KOPT-K1 (cell line): ENCODE measurements around the gene UBTD1.
A peak's percentile ranks its signal among the peaks of the same experiment; 100 is the strongest.

ENCODE experiments used
- H3K27ac ChIP-seq: fragments of 200-600 bp; sonication (generic); 2 replicates; pipeline ENCODE4 v1.5.1; 2016; ENCODE audit warnings: antibody characterized with exemption, mild to moderate bottlenecking, low read depth, low read length; ENCODE audit not compliant: poor library complexity, severe bottlenecking
- H3K36me3 ChIP-seq: fragments of 200-600 bp; sonication (generic); 2 replicates; pipeline ENCODE4 v1.5.1; 2017; ENCODE audit warnings: antibody characterized with exemption, mild to moderate bottlenecking, low read length, moderate library complexity; ENCODE audit not compliant: insufficient read depth
- H3K9me3 ChIP-seq: fragments of 200-600 bp; sonication (generic); 2 replicates; pipeline ENCODE4 v1.5.1; 2017; ENCODE audit warnings: antibody characterized with exemption, low read length, mild to moderate bottlenecking; ENCODE audit not compliant: insufficient read depth, poor library complexity, severe bottlenecking

UBTD1 gene

GRCh38 chr10:97498076-97498840 is 466 bp upstream of the UBTD1 start, which contains the start of gene MMS19:
TSS of gene MMS19 (minus strand) at chr10:97498422. CDS start at chr10:97498384, 38 bp downstream.
- no peaks in the 10 kb centered on the region for H3K9me3 ChIP-seq

DNA sequence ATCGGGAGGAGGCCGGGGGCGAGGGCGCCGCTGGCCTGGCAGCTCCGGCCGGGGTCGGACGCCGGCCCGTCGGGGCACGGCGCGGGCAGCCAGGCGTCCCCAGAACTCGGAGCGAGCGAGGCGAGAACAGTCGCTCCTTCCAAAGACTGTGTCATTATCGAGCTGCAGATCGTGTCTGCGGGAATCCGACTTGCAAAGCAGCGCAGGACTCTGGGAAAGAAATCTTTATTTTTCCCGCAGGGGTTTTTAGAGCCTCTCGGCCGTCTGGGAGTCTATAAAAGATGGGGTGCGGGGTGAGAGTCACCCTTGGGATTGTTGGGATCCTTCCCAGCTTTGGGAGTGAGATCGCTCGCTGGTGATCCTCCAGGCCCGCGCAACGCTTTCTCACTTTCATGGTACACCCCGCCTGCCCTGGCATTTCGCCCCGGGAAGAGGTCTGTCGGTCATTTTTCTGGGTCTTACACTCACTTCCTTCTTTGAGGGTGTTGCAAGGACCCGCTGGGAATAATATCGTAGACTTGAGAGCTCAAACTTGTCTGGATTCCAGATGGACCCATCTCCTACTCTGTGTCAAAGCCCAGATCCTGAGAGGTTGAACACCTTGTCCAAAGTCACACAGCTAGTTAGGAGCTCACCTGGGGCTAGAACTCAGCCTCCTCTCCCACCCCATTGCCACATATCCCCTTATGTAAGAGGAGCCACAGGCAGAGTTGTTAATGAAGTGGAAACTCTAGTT is 1.0 kb downstream of the UBTD1 start:
- peaks cover 4% of the 10 kb centered on the region; the same call in 1 of the 2 replicates for H3K36me3 ChIP-seq
- H3K9me3 ChIP-seq: no peaks in the 10 kb centered on the region
- H3K27ac ChIP-seq: no peak overlapping the region

More at GRCh38 chr10:97498076-97498840, 466 bp upstream of the UBTD1 start, which contains the start of gene MMS19:
- H3K36me3 ChIP-seq: peaks cover 14% of the 10 kb centered on the region
- H3K27ac ChIP-seq: peak within 1 kb of the TSS; percentile 76

- Histone ChIP-seq H3K27ac (no peak overlapping the region), H3K36me3 (peaks cover 4% of the 10 kb centered on the region; the same call in 1 of the 2 replicates), H3K9me3 (no peaks in the 10 kb centered on the region)
Observed at GRCh38 chr10:97500297-97500575, 1.5 kb downstream of the UBTD1 start.

DNA sequence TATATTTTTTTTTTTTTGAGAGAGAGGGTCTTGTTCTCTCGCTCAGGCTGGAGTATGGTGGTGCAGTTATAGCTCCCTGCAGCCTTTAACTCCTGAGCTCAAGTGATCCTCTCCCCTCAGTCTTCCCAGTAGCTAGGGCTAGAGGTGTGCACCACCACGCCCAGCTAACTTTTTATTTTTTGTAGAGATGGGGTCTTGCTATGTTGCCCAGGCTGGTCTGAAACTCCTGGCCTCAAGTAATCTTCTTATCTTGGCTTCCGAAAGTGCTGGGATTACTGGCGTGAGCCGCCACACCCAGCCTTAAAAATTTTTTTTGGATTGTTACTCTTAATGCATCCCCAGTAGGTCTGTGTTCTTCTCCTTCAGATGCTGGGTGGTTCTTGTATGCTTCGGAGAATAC is 4.2 kb downstream of the UBTD1 start:
- H3K27ac ChIP-seq: no peak overlapping the region
- no peaks in the 10 kb centered on the region for H3K9me3 ChIP-seq
- no peaks in the 10 kb centered on the region for H3K36me3 ChIP-seq

GRCh38 chr10:97503406-97503805 is 4.7 kb downstream of the UBTD1 start:
- Histone ChIP-seq H3K27ac (no peak overlapping the region), H3K9me3 (no peaks in the 10 kb centered on the region), H3K36me3 (no peaks in the 10 kb centered on the region)

- Histone ChIP-seq H3K36me3 (no peaks in the 10 kb centered on the region), H3K9me3 (no peaks in the 10 kb centered on the region), H3K27ac (no peak overlapping the region)
Observed at GRCh38 chr10:97505152-97505551, 6.4 kb downstream of the UBTD1 start.

DNA sequence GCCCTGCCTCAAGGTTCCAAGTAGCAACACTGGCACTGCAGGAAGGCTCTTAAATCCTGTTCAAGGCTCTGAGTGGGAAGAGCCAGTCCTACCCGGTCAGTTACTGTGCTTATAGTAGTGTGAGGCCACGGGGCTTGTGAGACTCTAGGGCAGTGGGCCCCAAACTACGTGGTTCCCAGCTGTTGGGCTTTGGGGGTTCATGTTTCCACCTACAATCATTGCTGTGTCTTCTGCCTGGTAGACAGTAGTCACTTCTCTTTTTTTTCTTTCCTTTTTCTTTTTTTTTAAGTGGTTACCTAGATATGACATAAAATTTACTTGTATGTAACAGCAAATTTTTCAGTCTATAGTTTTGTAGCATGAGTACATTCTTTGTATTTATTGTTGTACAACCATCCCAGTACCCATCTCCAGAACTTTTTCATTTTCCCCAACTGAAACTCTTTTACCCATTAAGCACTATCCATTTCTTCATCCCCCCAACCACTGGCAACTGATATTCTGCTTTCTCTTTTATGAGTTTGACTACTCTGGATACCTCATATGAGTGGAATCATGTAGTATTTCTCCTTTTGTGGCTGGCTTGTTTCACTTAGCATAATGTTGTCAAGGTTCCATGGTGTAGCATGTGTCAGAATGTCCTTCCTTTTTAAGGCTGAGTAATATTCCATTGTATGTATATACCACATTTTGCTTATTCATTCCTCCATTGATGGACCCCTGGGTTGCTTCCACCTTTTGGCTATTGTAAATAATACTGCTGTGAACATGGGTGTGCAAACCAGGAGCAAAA is 7.7 kb downstream of the UBTD1 start:
- H3K36me3 ChIP-seq: no peaks in the 10 kb centered on the region
- no peak overlapping the region for H3K27ac ChIP-seq
- H3K9me3 ChIP-seq: no peaks in the 10 kb centered on the region

DNA sequence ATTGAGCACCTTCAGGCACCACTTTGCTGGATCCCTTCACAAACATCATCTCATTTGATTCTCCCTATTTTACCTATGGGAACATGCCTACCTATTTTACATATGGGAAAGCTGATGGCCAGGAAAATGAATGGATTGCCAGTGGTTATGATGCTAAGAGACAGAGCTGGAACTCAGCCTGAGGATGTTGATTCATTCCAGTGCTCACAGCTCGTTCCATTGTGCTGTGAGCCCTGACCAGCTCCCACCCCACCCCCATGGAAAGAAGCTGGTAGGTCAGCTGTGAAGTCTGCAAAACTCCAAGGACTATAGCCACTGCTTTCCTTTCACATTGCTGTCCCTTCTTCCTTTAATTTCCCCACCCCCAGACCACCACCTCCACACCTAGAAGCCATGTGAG is 9.6 kb downstream of the UBTD1 start:
- no peaks in the 10 kb centered on the region for H3K9me3 ChIP-seq
- H3K36me3 ChIP-seq: no peaks in the 10 kb centered on the region
- no peak overlapping the region for H3K27ac ChIP-seq

GRCh38 chr10:97509120-97509680 is 10.5 kb downstream of the UBTD1 start:
- Histone ChIP-seq H3K9me3 (no peaks in the 10 kb centered on the region), H3K36me3 (no peaks in the 10 kb centered on the region), H3K27ac (no peak overlapping the region)

GRCh38 chr10:97510686-97511085 is 12.0 kb downstream of the UBTD1 start:
- no peaks in the 10 kb centered on the region for H3K9me3 ChIP-seq
- no peak overlapping the region for H3K27ac ChIP-seq
- H3K36me3 ChIP-seq: no peaks in the 10 kb centered on the region

DNA sequence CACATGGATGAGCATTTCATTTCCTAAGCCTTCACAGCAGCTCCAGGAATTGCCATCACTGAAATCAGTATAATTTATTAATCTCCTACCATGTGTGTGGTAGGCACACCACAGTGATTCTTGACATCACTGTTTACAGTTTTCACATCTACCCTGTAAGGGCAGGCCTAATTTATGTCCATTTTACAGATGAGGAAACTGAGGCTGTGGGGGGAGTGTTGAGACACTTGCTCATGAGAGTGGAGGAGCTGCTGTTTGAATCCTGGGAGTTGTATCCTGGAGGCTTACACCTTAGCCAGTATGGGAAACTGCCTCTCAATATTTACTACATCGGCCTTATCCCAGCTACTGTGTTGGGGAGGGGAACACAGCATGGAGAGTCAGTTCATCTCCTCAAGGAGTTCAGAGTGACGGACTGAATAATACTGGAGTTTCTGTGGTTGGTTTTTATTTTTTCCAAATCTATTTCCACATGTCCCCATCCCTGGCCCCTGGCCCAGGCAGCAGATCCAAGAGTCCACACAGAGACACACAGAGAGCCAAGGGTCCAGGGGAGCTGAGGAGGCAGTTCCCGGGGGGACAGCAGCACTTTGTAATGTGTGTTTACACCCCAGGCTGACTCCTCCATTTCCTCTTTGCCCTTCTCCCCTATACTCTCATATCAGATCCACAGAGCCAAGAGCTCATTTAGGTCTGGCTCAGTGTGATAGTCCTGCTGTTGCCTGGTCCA is 13.2 kb downstream of the UBTD1 start:
- no peaks in the 10 kb centered on the region for H3K36me3 ChIP-seq
- H3K9me3 ChIP-seq: no peaks in the 10 kb centered on the region
- no peak overlapping the region for H3K27ac ChIP-seq

- no peaks in the 10 kb centered on the region for H3K9me3 ChIP-seq
- no peaks in the 10 kb centered on the region for H3K36me3 ChIP-seq
- H3K27ac ChIP-seq: no peak overlapping the region
Observed at GRCh38 chr10:97512993-97513392, 14.3 kb downstream of the UBTD1 start.

GRCh38 chr10:97514344-97514743 is 15.6 kb downstream of the UBTD1 start:
- no peak overlapping the region for H3K27ac ChIP-seq
- no peaks in the 10 kb centered on the region for H3K36me3 ChIP-seq
- H3K9me3 ChIP-seq: no peaks in the 10 kb centered on the region

GRCh38 chr10:97515271-97515978 is 16.7 kb downstream of the UBTD1 start:
- no peak overlapping the region for H3K27ac ChIP-seq
- no peaks in the 10 kb centered on the region for H3K36me3 ChIP-seq
- no peaks in the 10 kb centered on the region for H3K9me3 ChIP-seq
